ENCODE data around the gene HEATR5B.

GRCh38 chr2:36982467-36982866 lies 101.7 kb downstream of the HEATR5B start:
- TF ChIP-seq CTCF (IDR thresholded peaks at IDR 0.05) = no peak
- TF ChIP-seq EZH2 (IDR thresholded peaks at IDR 0.05; ENCODE audit: borderline replicate concordance, insufficient read depth, low read depth, low read length, poor library complexity, severe bottlenecking) = no peak
